ENCODE measurements around the gene MALAT1.
"Not testable (repeated sequence)": the region's sequence is repeated elsewhere in the genome, so short reads cannot be mapped to it uniquely, and the experiment has no call there.

Gene MALAT1

DNA sequence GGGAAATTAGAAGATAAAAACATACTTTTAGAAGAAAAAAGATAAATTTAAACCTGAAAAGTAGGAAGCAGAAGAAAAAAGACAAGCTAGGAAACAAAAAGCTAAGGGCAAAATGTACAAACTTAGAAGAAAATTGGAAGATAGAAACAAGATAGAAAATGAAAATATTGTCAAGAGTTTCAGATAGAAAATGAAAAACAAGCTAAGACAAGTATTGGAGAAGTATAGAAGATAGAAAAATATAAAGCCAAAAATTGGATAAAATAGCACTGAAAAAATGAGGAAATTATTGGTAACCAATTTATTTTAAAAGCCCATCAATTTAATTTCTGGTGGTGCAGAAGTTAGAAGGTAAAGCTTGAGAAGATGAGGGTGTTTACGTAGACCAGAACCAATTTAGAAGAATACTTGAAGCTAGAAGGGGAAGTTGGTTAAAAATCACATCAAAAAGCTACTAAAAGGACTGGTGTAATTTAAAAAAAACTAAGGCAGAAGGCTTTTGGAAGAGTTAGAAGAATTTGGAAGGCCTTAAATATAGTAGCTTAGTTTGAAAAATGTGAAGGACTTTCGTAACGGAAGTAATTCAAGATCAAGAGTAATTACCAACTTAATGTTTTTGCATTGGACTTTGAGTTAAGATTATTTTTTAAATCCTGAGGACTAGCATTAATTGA, 1.0 kb downstream of the MALAT1 start:
- DNase-seq: peak; percentile 42

DNA sequence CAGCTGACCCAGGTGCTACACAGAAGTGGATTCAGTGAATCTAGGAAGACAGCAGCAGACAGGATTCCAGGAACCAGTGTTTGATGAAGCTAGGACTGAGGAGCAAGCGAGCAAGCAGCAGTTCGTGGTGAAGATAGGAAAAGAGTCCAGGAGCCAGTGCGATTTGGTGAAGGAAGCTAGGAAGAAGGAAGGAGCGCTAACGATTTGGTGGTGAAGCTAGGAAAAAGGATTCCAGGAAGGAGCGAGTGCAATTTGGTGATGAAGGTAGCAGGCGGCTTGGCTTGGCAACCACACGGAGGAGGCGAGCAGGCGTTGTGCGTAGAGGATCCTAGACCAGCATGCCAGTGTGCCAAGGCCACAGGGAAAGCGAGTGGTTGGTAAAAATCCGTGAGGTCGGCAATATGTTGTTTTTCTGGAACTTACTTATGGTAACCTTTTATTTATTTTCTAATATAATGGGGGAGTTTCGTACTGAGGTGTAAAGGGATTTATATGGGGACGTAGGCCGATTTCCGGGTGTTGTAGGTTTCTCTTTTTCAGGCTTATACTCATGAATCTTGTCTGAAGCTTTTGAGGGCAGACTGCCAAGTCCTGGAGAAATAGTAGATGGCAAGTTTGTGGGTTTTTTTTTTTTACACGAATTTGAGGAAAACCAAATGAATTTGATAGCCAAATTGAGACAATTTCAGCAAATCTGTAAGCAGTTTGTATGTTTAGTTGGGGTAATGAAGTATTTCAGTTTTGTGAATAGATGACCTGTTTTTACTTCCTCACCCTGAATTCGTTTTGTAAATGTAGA, 1.7 kb downstream of the MALAT1 start:
- DNase-seq: peak; percentile 42

DNA sequence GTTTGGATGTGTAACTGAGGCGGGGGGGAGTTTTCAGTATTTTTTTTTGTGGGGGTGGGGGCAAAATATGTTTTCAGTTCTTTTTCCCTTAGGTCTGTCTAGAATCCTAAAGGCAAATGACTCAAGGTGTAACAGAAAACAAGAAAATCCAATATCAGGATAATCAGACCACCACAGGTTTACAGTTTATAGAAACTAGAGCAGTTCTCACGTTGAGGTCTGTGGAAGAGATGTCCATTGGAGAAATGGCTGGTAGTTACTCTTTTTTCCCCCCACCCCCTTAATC, 2.3 kb downstream of the MALAT1 start:
- DNase-seq: no peak

GRCh38 chr11:65501472-65502273, 2.8 kb downstream of the MALAT1 start:
- no peak for DNase-seq

DNA sequence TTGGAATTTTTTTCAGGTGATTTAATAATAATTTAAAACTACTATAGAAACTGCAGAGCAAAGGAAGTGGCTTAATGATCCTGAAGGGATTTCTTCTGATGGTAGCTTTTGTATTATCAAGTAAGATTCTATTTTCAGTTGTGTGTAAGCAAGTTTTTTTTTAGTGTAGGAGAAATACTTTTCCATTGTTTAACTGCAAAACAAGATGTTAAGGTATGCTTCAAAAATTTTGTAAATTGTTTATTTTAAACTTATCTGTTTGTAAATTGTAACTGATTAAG, 3.4 kb downstream of the MALAT1 start:
- DNase-seq: no peak

DNA sequence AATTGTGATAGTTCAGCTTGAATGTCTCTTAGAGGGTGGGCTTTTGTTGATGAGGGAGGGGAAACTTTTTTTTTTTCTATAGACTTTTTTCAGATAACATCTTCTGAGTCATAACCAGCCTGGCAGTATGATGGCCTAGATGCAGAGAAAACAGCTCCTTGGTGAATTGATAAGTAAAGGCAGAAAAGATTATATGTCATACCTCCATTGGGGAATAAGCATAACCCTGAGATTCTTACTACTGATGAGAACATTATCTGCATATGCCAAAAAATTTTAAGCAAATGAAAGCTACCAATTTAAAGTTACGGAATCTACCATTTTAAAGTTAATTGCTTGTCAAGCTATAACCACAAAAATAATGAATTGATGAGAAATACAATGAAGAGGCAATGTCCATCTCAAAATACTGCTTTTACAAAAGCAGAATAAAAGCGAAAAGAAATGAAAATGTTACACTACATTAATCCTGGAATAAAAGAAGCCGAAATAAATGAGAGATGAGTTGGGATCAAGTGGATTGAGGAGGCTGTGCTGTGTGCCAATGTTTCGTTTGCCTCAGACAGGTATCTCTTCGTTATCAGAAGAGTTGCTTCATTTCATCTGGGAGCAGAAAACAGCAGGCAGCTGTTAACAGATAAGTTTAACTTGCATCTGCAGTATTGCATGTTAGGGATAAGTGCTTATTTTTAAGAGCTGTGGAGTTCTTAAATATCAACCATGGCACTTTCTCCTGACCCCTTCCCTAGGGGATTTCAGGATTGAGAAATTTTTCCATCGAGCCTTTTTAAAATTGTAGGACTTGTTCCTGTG, 3.9 kb downstream of the MALAT1 start:
- DNase-seq: no peak

- no peak for DNase-seq
Observed at GRCh38 chr11:65503368-65503948, 4.6 kb downstream of the MALAT1 start.

GRCh38 chr11:65503949-65504673, 5.3 kb downstream of the MALAT1 start:
- no peak for DNase-seq

DNA sequence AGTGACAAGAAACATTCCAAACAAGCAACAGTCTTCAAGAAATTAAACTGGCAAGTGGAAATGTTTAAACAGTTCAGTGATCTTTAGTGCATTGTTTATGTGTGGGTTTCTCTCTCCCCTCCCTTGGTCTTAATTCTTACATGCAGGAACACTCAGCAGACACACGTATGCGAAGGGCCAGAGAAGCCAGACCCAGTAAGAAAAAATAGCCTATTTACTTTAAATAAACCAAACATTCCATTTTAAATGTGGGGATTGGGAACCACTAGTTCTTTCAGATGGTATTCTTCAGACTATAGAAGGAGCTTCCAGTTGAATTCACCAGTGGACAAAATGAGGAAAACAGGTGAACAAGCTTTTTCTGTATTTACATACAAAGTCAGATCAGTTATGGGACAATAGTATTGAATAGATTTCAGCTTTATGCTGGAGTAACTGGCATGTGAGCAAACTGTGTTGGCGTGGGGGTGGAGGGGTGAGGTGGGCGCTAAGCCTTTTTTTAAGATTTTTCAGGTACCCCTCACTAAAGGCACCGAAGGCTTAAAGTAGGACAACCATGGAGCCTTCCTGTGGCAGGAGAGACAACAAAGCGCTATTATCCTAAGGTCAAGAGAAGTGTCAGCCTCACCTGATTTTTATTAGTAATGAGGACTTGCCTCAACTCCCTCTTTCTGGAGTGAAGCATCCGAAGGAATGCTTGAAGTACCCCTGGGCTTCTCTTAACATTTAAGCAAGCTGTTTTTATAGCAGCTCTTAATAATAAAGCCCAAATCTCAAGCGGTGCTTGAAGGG, 6.0 kb downstream of the MALAT1 start:
- no peak for DNase-seq

GRCh38 chr11:65505466-65506289, 6.8 kb downstream of the MALAT1 start:
- DNase-seq: no peak

- DNase-seq: no peak
Observed at GRCh38 chr11:65506290-65506771, 7.5 kb downstream of the MALAT1 start.

DNA sequence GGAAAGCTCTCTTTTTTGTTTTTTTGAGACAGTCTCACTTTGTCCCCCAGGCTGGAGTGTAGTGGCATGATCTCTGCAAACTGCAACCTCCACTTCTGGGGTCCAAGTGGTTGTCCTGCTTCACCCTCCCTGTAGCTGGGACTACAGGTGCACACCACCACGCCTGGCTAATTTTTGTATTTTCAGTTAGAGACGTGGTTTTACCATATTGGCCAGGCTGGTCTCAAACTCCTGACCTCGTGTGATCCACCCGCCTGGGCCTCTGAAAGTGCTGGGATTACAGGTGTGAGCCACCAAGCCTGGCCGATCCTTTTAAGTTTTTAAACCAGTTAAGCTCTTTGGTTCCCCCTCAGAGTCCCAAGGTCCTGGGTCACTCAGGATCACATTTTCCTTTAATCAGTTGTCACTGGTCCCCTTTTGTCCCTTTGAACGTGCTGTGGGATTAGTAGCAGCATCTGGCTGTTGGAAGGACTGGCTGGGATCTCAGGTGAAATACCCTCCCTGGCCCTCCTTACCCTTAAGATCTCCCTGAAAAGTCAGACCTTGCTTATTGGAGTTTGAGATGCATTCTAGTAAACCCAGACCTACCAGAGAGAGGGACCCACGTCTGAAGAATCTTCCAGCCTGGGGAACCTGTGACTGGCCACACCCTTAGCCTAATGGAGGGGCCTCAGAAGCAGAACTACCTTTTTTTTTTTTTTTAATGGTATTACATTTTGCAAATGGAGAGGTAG, 8.1 kb downstream of the MALAT1 start:
- DNase-seq: no peak

DNA sequence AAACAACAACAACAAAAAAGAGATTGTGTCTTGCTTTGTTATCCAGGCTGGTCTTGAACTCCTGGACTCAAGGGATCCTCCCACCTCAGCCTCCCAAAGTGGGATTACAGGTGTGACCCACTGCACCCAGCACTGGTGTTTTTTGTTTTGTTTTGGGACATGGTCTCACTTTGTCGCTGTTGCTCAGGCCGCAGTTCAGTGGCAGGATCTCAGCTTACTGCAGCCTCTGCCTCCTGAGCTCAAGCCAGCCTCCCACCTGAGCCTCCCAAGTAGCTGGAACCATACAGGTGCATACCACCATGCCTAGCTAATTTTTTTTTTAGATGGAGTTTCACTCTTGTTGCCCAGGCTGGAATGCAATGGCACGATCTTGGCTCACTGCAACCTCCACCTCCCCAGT, 13.5 kb downstream of the MALAT1 start:
- not testable (repeated sequence) for DNase-seq

- DNase-seq: peak; percentile 42
Observed at GRCh38 chr11:65516135-65516968, 17.5 kb downstream of the MALAT1 start.

DNA sequence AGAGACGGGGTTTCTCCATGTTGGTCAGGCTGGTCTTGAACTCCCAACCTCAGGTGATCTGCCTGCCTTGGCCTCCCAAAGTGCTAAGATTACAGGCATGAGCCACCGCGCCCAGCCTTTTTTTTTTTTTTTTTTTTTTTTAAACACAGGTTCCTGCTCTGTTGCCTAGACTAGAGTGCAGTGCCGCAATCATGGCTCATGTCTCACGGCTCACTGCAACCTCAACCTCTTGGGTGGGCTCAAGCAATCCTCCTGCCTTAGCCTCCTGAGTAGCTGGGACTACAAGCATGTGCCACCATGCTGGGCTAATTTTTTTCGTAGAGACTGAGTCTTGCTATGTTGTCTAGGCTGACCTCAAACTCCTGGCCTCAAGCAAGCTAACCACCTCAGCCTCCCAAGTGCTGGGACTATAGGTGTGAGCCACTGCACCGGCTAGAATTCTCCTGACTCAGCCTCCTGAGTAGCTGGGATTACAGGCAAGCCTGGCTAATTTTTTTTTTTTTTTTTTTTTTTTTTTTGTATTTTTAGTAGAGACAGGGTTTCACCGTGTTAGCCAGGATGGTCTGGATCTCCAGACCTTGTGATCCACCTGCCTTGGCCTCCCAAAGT, 20.2 kb downstream of the MALAT1 start:
- DNase-seq: not testable (repeated sequence)

GRCh38 chr11:65521777-65522521, 23.1 kb downstream of the MALAT1 start:
- DNase-seq: not testable (repeated sequence)
